PC-9 (cell line): ENCODE results near the gene PPM1F.

Source experiments
- CTCF ChIP-seq: fragments of 200-600 bp; sonication (generic); conservative IDR thresholded peaks from 2 replicates; pipeline ENCODE4 v1.6.1; 2017; ENCODE audit warnings: mixed run types, antibody characterized with exemption, mild to moderate bottlenecking, moderate library complexity
- EZH2 ChIP-seq: fragments of 200-600 bp; sonication (generic); IDR thresholded peaks from 2 replicates; pipeline ENCODE4 v1.8.0; 2017; ENCODE audit warnings: antibody characterized with exemption, low read depth

GRCh38 chr22:21896951-21897513, 55.6 kb downstream of the PPM1F start:
- TF ChIP-seq CTCF = no peak
- no peak for TF ChIP-seq EZH2
